Right lobe of liver (tissue), 4 donors: Measurements from ENCODE around the gene TSSK2.

Experiments
- CTCF ChIP-seq, 4 donors: fragments of 200-600 bp in 3 of 4; fragments of 450-650 bp in 1 of 4; IDR thresholded peaks; one replicate each; pipeline versions ENCODE4 v1.5.1 to v1.8.0; 2016 to 2022; ENCODE audit warnings: antibody characterized with exemption in 4 of 4, mild to moderate bottlenecking in 2 of 4
- POLR2A ChIP-seq: fragments of 450-650 bp; IDR thresholded peaks from one replicate; pipeline ENCODE4 v1.6.1; 2017; ENCODE audit warnings: antibody characterized with exemption, mild to moderate bottlenecking
- donor health status: DM: no; HTN: no; CAD: no.
- donor health status: DM: no; HTN: no; CAD: no.
- donor health status: DM: no; HTN: yes; CAD: no.

GRCh38 chr22:19129871-19130270 lies 1.2 kb upstream of the TSSK2 start:
- no peak for TF ChIP-seq CTCF (IDR thresholded peaks at IDR 0.05)
- no peak for TF ChIP-seq POLR2A
